Panc1 (cell line): ENCODE results near the gene DLG4. TPM values are rescaled to one million over a fixed set of nuclear protein-coding genes. Genes with fewer than 3 reads are reported as not detected.
A peak's percentile ranks its signal among the peaks of the same experiment; 100 is the strongest.

Experiments used
- ATAC-seq: fragments of 200-7000 bp; cut with Tn5 transposase; 2 replicates; pipeline ENCODE4 v1.9.1; 2020; ENCODE audit warnings: mild to moderate bottlenecking, moderate library complexity
- BruUV-seq: library from RNA; stranded (reverse); fragments of 400-500 nt; replicated peaks from 2 replicates; lab custom pipeline; 2021; lab: Mats Ljungman, UMichigan
- CTCF ChIA-PET: fragments of 300-600 bp; sonication (Branson Sonifier 250); formaldehyde crosslinking; loops from one replicate; lab custom pipeline; 2022; ENCODE audit warnings: antibody characterized with exemption; lab: Charles Lee
- POLR2A ChIA-PET: fragments of 300-600 bp; sonication (Branson Sonifier 250); formaldehyde crosslinking; loops from one replicate; lab custom pipeline; 2022; ENCODE audit warnings: antibody characterized with exemption; lab: Charles Lee
- DNase-seq: peaks from one replicate; pipeline ENCODE4 v3.0.0-alpha.2; 2010; ENCODE audit warnings: low read depth, low spot score
- H3K27ac ChIP-seq: 2 replicates; pipeline ENCODE4 v1.5.1; 2011; ENCODE audit warnings: mild to moderate bottlenecking, low read length, inconsistent platforms
- H3K27me3 ChIP-seq: fragments of 200-500 bp; sonication (Bioruptor generic); 2 replicates; pipeline ENCODE4 v1.6.0; 2014; ENCODE audit warnings: low read length, inconsistent platforms; ENCODE audit not compliant: control insufficient read depth, insufficient read depth
- H3K36me3 ChIP-seq: fragments of 200-500 bp; sonication (Bioruptor generic); 2 replicates; pipeline ENCODE4 v1.5.1; 2014; ENCODE audit warnings: inconsistent platforms, mild to moderate bottlenecking, low read length, moderate library complexity; ENCODE audit not compliant: control insufficient read depth, insufficient read depth
- H3K4me1 ChIP-seq: 2 replicates; pipeline ENCODE4 v1.5.1; 2011; ENCODE audit warnings: inconsistent platforms, mild to moderate bottlenecking, low read length, moderate library complexity; ENCODE audit not compliant: control insufficient read depth, insufficient read depth
- H3K4me3 ChIP-seq, 2 experiments: 2 replicates each; pipeline ENCODE4 v1.5.1; 2011 to 2012; ENCODE audit warnings: low read depth in 2 of 2, low read length in 2 of 2, mild to moderate bottlenecking in 2 of 2, inconsistent platforms in 1 of 2, moderate library complexity in 1 of 2
- H3K9me3 ChIP-seq: fragments of 200-500 bp; sonication (Bioruptor generic); 2 replicates; pipeline ENCODE4 v1.5.1; 2014; ENCODE audit warnings: low read depth, mild to moderate bottlenecking, inconsistent platforms, low read length, moderate library complexity; ENCODE audit not compliant: control insufficient read depth, insufficient read depth
- CTCF ChIP-seq: fragments of 450-650 bp; IDR thresholded peaks from 2 replicates; pipeline ENCODE4 v1.5.1; 2017; ENCODE audit warnings: mild to moderate bottlenecking
- POLR2AphosphoS5 ChIP-seq: IDR thresholded peaks from 2 replicates; pipeline ENCODE4 v1.6.1; 2012; ENCODE audit warnings: mild to moderate bottlenecking, low read depth, low read length, moderate library complexity
- SIN3A ChIP-seq: IDR thresholded peaks from 2 replicates; pipeline ENCODE4 v1.6.1; 2012; ENCODE audit warnings: low read depth, mild to moderate bottlenecking, low read length, moderate library complexity, borderline replicate concordance; ENCODE audit not compliant: insufficient read depth
- TCF7L2 ChIP-seq: IDR thresholded peaks from 2 replicates; pipeline ENCODE4 v1.6.1; 2011; ENCODE audit warnings: mild to moderate bottlenecking, low read depth, low read length, inconsistent platforms
- in situ Hi-C: cut with HindIII; loops from 2 replicates; pipeline ENCODE4 v1.10.0; 2016; ENCODE audit warnings: low sequenced_read_pairs, low pct_unique_long_range_greater_than_20kb
- intact Hi-C: fragments of 100-400 bp; cut with micrococcal nuclease; formaldehyde crosslinking; loops from one replicate; pipeline ENCODE4 v1.10.0; 2022; ENCODE audit not compliant: unreplicated experiment
- total RNA-seq: library from RNA; stranded (reverse); gene quantifications from one replicate; pipeline ENCODE4 v1.2.1, GENCODE V29; 2021; ENCODE audit not compliant: unreplicated experiment
- TF ChIP-seq, protein P1 (sequence below), 2 experiments: IDR thresholded peaks; 2 replicates each; pipeline ENCODE4 v1.6.1; 2011 to 2012; ENCODE audit warnings: low read depth in 2 of 2, control low read depth in 1 of 2, low read length in 1 of 2, mild to moderate bottlenecking in 1 of 2, moderate library complexity in 1 of 2; ENCODE audit not compliant: insufficient read depth in 1 of 2

The DLG4 gene
- total RNA-seq, 1 experiment from 2014 or later, result 32.4 TPM

DNA sequence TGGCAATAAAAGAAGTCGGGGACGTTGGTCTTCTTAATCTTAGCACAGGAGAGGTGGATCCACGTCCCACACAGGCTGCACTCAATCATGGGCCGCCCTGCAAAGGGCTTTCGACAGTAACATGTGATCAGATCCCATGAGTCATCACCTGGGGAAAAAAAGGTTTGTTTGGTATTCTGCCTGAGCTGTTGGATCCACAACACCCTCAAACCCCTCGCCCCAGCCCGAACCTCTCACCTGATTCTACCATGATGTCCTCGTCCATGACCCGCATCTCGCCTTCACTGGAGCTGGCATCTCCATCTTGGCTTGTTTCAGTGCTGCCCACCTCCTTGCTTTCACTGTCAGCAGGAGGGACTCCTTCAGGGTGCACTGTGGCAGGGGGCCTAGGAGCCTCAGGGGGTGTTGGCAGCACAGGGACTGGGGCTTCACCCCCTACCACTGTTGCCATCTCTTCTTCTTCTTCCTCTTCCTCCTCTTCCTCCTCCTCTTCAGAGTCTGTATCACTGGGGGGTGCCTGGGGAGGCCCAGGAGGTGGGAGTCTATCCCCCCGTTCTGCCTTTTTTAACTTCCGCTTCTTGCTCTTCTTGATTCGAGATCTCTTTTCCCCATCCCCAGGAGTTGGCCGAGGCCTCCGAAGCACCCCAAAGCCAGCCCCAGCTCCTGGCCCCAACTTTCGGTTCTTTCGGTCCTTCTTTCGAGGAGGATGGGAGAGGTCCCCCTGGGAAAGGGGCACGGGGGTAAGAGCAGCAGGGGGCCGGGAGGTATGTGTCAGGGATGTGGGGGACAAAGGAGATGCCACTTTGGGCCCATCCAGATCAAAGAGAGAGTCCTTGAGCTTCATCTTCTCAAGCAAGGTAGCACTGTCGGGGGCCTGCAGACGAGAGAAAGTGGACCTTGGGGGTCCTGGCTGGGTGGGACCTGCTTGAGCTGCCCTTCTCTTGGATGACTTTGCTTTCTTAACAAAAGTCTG lies 16.3 kb upstream of the DLG4 start:
- Histone ChIP-seq H3K9me3 (no peaks in the 10 kb centered on the region), H3K36me3 (peaks cover 7% of the 10 kb centered on the region), H3K4me3 (peak overlapping the region in 1 of 2 experiments; percentile 92; a peak in 3 of 4 replicates), H3K27me3 (no peaks in the 10 kb centered on the region), H3K27ac (peak overlapping the region; percentile 95), H3K4me1 (peaks cover 50% of the 10 kb centered on the region)
- intact Hi-C loops, result no loop called here
- in situ Hi-C loops, result no loop called here
- ATAC-seq, result no peak
- BruUV-seq, result TSS peak; percentile 44
- no peak for DNase-seq
- ChIA-PET CTCF (no interaction called here), POLR2A (no interaction called here)
- TF ChIP-seq, protein P1, sequence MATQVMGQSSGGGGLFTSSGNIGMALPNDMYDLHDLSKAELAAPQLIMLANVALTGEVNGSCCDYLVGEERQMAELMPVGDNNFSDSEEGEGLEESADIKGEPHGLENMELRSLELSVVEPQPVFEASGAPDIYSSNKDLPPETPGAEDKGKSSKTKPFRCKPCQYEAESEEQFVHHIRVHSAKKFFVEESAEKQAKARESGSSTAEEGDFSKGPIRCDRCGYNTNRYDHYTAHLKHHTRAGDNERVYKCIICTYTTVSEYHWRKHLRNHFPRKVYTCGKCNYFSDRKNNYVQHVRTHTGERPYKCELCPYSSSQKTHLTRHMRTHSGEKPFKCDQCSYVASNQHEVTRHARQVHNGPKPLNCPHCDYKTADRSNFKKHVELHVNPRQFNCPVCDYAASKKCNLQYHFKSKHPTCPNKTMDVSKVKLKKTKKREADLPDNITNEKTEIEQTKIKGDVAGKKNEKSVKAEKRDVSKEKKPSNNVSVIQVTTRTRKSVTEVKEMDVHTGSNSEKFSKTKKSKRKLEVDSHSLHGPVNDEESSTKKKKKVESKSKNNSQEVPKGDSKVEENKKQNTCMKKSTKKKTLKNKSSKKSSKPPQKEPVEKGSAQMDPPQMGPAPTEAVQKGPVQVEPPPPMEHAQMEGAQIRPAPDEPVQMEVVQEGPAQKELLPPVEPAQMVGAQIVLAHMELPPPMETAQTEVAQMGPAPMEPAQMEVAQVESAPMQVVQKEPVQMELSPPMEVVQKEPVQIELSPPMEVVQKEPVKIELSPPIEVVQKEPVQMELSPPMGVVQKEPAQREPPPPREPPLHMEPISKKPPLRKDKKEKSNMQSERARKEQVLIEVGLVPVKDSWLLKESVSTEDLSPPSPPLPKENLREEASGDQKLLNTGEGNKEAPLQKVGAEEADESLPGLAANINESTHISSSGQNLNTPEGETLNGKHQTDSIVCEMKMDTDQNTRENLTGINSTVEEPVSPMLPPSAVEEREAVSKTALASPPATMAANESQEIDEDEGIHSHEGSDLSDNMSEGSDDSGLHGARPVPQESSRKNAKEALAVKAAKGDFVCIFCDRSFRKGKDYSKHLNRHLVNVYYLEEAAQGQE (IDR thresholded peaks at IDR 0.05; ENCODE audit: insufficient read depth in 1 of 2, low read depth in 2 of 2, low read length in 1 of 2), result no peak
- TF ChIP-seq TCF7L2 (no peak), POLR2AphosphoS5 (no peak), CTCF (no peak)

DNA sequence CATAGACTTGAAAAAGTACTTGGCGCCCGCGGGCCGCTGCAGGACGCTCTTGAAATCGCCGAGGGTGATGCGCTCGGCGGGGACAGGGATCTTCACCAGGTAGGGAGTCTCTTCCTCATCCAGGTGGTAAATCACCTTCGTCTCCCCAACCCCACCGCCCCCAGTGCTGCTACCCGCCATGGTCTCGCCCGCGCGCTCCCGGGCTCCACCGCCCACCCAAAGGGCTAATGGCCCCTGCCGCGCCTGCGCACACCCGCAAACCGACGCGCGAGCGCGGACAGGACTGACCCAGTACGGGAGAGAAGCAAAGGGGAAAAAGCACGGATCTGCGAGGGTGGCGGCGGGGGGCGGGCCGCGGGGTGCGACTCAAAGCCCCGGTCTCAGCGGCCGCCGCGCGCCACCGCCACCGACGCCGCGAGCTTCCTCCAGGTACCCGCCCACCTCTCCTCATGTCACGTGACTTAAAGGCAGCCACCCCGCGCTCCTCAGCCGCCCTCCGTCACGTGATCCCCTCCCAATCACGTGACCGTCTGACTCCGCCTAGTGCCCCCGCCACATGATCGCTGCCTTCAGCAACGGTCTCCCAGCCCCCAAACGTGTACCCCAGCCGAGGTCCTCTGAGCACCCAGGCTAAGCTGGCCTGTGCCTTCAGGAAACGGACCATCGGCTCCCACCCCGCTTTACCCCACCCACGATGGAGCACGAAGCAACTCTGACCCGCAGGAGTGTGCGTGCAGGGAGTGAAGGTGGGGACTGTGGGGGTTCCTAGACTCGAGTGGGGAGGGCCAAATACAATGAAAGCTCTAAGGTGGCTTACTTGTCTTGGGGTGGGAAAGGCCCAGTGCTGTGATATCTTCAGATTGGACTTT lies 14.7 kb upstream of the DLG4 start, which contains the start of gene DVL2:
Gene DVL2, minus strand, starts transcription at position 435 of the 869 bp plus-strand sequence. Its CDS starts 255 bp downstream, at position 180.
- peak; percentile 69 for ATAC-seq
- Histone ChIP-seq H3K9me3 (no peaks in the 10 kb centered on the region), H3K4me3 (peak within 1 kb of the TSS; percentile 87 to 92), H3K27me3 (no peaks in the 10 kb centered on the region), H3K27ac (peak within 1 kb of the TSS; percentile 99), H3K4me1 (peaks cover 38% of the 10 kb centered on the region), H3K36me3 (peaks cover 7% of the 10 kb centered on the region)
- no peak for DNase-seq
- in situ Hi-C loops, result no loop called here
- intact Hi-C loops, result no loop called here
- ChIA-PET CTCF (no interaction called here), POLR2A (interaction anchor here (0.6 kb wide), 1 partner anchor 61 kb away, joined by 5 read pairs; no protein-coding TSS in a partner anchor)
- BruUV-seq, result no TSS peak
- TF ChIP-seq CTCF (no peak), SIN3A (peak; percentile 97), TCF7L2 (peak; percentile 80; the same call in 1 of the 2 replicates), POLR2AphosphoS5 (peak; percentile 99)
- TF ChIP-seq, protein P1 (IDR thresholded peaks at IDR 0.05; ENCODE audit: insufficient read depth in 1 of 2, low read depth in 2 of 2, low read length in 1 of 2), result 0 out of 4 replicates have a peak, but pooled peaks of 1 of the 2 experiments have one; percentile 66
